Measurements from ENCODE around the gene SLC25A13.

Gene SLC25A13

DNA sequence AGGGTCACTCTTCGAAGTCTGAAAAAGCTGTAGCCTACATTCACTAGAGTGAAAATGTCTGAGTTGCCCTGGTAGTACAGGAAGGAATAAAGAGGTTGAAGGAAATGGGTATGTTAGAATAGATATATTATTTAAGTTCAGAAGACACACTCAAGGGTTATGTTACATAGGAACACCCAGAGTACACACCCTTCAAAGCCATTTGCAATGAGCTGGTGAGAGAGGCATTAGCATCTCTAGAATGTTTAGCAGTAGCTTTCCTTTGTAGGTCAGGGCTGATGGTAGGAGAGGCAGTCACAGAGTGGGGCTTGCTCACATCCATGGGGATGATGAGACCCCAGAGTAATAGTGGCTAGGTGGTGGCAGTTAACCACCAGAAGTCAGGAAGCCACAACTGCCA is 221.2 kb downstream of the SLC25A13 start:
- no peak for TF ChIP-seq JUND (IDR thresholded peaks at IDR 0.05; ENCODE audit: low read depth)
- no peak for DNase-seq (ENCODE audit: low read depth in 1 of 2, low spot score in 1 of 2)
- in situ Hi-C loops (cut with HindIII; ENCODE audit: low pct_unique_long_range_greater_than_20kb, low sequenced_read_pairs) = no loop called here

DNA sequence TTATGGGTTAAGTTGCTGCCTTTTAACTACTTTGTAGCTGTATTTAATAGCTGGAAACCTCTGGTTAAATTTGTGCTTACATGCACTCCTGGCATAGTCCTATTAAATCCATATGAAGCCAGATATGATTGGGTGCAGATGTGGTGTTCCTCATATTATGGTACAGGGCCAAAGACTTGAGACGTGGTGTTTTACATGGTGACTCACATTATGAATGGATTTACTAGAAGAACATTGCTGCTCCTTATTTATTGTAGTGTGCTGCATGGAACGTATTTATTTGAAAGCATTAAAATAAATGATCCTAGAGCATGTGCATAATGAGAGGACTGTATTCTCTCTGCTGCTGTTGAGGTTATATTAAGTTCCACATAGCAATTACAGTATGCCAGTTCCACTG is 224.1 kb downstream of the SLC25A13 start:
- no peak for TF ChIP-seq JUND (IDR thresholded peaks at IDR 0.05; ENCODE audit: low read depth)
- no peak for DNase-seq (ENCODE audit: low read depth in 1 of 2, low spot score in 1 of 2)
- in situ Hi-C loops (cut with HindIII; ENCODE audit: low pct_unique_long_range_greater_than_20kb, low sequenced_read_pairs) = no loop called here

DNA sequence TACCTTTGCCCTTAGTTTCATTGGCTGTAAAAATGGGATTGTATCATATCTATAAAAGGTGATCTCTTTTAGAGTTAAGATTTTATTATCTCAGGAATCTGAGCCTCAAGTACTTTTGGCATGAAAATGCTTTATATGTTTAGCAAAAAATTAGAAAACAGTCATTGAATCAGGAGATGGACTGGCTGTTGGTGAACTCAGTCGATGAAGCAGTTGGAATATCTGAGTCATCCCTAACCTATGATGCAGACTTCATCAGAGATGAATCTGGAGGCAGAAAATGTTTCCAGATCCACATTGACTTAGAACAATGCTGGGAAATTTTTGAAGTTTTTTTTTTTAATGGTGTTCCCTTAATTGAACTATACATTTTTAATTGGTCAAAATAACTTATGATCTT is 228.5 kb downstream of the SLC25A13 start:
- in situ Hi-C loops (cut with HindIII; ENCODE audit: low pct_unique_long_range_greater_than_20kb, low sequenced_read_pairs) = no loop called here
- no peak for DNase-seq (ENCODE audit: low read depth in 1 of 2, low spot score in 1 of 2)
- no peak for TF ChIP-seq JUND (IDR thresholded peaks at IDR 0.05; ENCODE audit: low read depth)

DNA sequence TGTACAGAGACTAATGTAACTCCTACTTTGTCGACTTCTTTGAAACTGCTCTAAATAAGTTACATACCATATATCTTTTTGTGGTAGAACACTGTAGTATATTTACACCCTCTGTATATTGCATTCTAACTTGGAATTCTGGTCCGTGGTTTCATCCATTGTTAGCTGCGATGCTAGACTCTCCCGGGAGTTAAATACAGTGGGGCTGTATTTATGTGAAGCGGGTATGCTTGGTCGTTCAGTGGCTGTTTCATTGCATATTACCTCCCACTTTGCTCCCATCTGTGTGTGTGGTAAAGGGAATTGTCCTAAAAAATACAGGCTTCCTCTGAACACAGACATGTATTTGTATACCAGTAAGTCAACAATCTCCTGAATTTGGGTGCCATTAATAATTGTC is 231.1 kb downstream of the SLC25A13 start:
- no peak for DNase-seq (ENCODE audit: low read depth in 1 of 2, low spot score in 1 of 2)
- in situ Hi-C loops (cut with HindIII; ENCODE audit: low pct_unique_long_range_greater_than_20kb, low sequenced_read_pairs) = no loop called here
- TF ChIP-seq JUND (IDR thresholded peaks at IDR 0.05; ENCODE audit: low read depth) = no peak

DNA sequence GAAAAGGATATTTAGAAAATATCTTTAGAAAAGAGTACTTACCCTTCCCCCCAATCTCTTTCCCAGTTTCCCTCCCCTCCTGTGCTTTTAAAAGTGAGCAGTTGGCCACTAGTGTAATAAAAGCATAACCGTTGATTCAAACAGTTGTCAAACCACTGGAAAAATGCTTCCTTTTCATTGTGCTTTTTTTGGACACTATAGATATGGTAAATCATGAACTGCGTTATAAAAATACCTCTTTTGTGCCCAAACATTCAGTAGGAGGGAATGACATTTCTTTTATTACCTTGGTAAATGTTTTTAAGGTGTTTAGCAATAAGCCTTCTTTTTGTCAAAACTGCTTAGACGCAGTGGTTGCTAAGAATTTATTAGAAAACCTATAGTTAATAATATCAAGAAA is 232.4 kb downstream of the SLC25A13 start:
- TF ChIP-seq JUND (IDR thresholded peaks at IDR 0.05; ENCODE audit: low read depth) = no peak
- in situ Hi-C loops (cut with HindIII; ENCODE audit: low pct_unique_long_range_greater_than_20kb, low sequenced_read_pairs) = no loop called here
- no peak for DNase-seq (ENCODE audit: low read depth in 1 of 2, low spot score in 1 of 2)

DNA sequence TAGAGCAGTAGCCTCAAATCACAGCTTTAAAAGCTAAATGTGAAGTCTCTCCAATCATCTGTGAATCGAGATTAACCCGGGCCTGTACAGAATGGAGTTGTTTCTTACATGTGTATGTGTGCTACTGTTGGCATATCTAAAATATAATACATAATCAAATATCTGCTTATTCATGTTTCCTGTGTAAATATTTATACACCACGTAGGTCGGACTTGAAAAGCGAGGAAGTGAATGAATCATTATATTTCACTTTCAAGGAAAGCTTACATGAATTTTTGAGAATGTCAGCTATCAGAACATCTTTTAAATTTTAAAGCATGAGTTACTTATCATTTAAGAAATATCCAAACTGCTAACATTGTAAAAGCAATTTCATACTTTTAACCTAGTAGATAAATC is 233.3 kb downstream of the SLC25A13 start:
- in situ Hi-C loops (cut with HindIII; ENCODE audit: low pct_unique_long_range_greater_than_20kb, low sequenced_read_pairs) = no loop called here
- DNase-seq (ENCODE audit: low read depth in 1 of 2, low spot score in 1 of 2) = no peak
- TF ChIP-seq JUND (IDR thresholded peaks at IDR 0.05; ENCODE audit: low read depth) = no peak

DNA sequence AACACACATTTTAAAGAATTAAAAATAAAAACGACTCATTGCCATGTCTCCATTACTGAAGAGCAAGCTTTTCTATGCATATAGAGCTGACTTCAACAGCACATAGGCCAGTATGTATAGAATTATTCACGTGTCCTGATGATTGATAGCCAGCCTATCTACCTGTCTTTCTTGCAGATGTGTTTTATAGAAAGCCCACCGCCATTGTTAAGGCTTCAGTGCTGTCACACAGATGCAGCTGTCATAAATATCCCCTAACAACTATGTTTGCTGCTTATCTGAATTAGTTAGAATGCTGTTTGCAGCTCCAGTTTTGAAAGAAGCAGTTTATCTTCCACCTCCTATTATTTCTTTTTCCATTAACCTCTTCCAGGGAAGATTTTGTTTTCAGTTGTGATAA is 235.9 kb downstream of the SLC25A13 start:
- no peak for DNase-seq (ENCODE audit: low read depth in 1 of 2, low spot score in 1 of 2)
- no peak for TF ChIP-seq JUND (IDR thresholded peaks at IDR 0.05; ENCODE audit: low read depth)
- in situ Hi-C loops (cut with HindIII; ENCODE audit: low pct_unique_long_range_greater_than_20kb, low sequenced_read_pairs) = no loop called here

DNA sequence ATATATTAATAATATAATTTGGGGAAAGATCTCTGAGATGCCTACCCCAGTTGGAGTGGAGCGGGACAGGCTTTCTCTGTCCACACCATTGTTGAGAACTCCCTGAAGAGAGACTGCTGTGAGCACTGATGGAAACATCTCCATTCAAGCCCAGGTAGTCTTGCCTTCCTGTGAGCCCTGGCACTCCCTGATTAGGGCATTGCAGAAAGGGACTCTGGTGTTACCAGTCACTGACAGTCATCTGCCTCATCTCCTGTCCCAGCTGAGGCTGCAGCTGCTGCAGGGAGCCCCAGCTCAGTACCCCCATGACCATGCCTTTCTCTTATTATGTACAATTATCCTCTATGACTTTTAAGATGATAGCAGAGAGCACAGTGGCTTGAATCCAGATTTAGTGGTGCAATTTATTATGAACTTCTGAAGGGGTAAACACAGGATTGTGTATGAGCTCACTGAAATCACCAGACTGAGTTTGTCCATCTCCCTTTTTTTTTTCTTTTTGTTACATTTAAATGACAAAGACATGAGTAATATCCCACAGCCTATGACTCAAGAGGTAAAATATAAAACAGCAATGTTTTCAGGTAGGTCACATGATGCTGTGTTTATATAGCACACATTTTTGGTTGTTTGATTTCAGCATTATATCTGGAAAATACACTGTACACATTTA is 236.9 kb downstream of the SLC25A13 start:
- in situ Hi-C loops (cut with HindIII; ENCODE audit: low pct_unique_long_range_greater_than_20kb, low sequenced_read_pairs) = no loop called here
- no peak for DNase-seq (ENCODE audit: low read depth in 1 of 2, low spot score in 1 of 2)
- no peak for TF ChIP-seq JUND (IDR thresholded peaks at IDR 0.05; ENCODE audit: low read depth)

DNA sequence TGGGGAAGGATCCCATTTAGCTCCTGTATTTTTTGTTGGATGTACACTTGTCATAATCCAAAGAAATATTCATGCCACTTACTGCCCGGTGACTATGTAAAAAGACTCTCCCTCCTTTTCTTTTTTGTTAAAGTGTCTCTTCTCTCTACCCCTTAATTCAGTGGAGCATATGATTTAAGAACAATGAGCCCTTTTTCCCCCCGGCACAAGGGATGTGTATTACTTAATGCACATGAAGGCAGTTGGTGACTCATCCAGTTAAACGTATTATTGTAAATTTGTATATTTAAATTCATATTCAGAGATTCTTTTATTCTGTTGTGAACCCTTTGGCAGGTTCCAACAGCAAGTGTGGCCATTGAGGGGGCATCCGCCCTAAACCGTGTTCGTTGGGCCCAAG is 241.9 kb downstream of the SLC25A13 start:
- DNase-seq (ENCODE audit: low read depth in 1 of 2, low spot score in 1 of 2) = no peak
- TF ChIP-seq JUND (IDR thresholded peaks at IDR 0.05; ENCODE audit: low read depth) = no peak
- in situ Hi-C loops (cut with HindIII; ENCODE audit: low pct_unique_long_range_greater_than_20kb, low sequenced_read_pairs) = no loop called here

DNA sequence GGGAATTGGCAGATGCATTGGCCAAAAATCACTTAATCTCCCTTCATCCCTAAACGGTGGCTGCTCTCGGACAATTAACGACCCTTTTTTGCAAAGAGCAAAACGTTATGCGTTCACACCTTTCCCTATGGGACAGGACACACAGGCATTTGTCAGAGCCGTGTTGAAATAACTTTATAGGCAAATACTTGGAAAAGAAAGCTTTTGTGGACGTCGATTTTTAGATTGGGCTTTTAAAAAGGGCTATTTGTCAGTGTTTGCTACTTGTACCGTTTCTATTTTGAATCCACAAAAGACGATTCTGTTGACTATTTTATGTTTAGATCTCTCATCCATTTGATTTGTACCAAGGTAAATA is 245.6 kb downstream of the SLC25A13 start:
- no peak for TF ChIP-seq JUND (IDR thresholded peaks at IDR 0.05; ENCODE audit: low read depth)
- DNase-seq (ENCODE audit: low read depth in 1 of 2, low spot score in 1 of 2) = no peak
- in situ Hi-C loops (cut with HindIII; ENCODE audit: low pct_unique_long_range_greater_than_20kb, low sequenced_read_pairs) = no loop called here

DNA sequence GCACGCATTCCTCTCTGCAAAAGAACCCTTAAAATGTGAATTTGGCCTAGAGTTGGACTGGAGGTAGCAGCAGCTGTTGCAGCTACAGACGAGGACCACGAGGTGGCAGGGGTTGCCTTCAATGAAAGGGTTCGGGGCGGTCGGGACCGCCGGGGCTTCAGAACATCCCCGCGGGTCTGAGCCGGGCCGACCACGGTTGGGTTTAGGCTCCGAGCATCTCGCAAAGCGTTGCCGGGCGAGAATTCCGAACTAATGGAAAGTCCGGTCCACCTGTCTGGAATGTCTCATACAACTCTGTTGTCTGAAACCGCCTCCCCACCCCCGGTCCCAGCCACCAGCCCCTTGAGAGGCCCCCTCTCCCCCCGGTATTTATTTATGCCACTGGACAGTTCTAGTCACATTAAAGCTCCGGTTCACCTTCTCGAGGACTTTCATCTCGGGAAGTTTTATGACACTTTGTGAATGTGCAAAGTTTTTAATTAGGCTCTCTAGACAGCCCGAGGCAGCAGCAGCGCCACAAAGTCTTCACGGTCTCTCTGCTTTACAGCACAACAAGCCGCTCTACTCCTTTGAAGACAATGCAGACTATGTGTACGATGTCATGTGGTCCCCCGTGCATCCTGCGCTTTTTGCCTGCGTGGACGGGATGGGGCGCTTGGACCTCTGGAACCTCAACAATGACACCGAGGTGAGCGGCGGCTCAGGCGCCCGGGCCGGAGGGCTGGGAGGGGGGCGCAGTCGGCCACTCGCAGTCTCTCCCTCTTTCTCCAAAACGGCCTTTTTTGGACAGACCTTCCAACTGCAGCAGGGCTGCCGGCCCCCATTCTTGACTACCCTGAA is 246.2 kb downstream of the SLC25A13 start:
- in situ Hi-C loops (cut with HindIII; ENCODE audit: low pct_unique_long_range_greater_than_20kb, low sequenced_read_pairs) = no loop called here

DNA sequence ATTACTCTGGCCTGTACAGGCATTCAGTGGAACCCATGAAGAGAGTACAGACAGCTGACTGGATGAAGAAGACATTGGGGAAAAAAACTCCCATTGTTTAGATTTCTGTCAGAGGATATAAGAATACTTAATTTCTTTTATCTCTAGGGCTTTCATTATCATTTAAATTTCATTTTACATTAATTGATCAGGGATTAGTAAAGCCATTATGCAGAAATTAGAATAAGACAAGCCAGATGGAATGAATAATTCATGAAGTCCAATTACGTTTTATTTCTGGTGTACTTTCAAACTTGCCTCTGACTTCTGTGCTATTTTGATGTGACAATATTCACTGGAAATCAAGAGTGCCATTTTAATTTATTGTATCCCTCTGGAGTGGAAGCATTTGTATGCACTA is 247.0 kb downstream of the SLC25A13 start:
- in situ Hi-C loops (cut with HindIII; ENCODE audit: low pct_unique_long_range_greater_than_20kb, low sequenced_read_pairs) = no loop called here
- no peak for TF ChIP-seq JUND (IDR thresholded peaks at IDR 0.05; ENCODE audit: low read depth)
- DNase-seq (ENCODE audit: low read depth in 1 of 2, low spot score in 1 of 2) = no peak

More for the DNA sequence above, 246.2 kb downstream of the SLC25A13 start:
- TF ChIP-seq JUND (IDR thresholded peaks at IDR 0.05; ENCODE audit: low read depth) = no peak
- DNase-seq (ENCODE audit: low read depth in 1 of 2, low spot score in 1 of 2) = peak; percentile 32 to 58

Data from T47D (cell line).